ENCODE results near the gene SOX14.

Gene SOX14

GRCh38 chr3:137770835-137771399 lies 6.8 kb downstream of the SOX14 start:
- no peak overlapping the region for H2AFZ ChIP-seq (ENCODE audit: low read length)
- H3F3A ChIP-seq (ENCODE audit: insufficient read depth, low read length), result no peaks in the 10 kb centered on the region
- no peaks in the 10 kb centered on the region for H3K9me2 ChIP-seq (ENCODE audit: low read depth, low read length)
- no peaks in the 10 kb centered on the region for H4K20me1 ChIP-seq (ENCODE audit: insufficient read depth, low read length)
- no peaks in the 10 kb centered on the region for H3K79me2 ChIP-seq (ENCODE audit: insufficient read depth, low read length)
- H3K4me3 ChIP-seq (ENCODE audit: low read depth, low read length, poor library complexity, severe bottlenecking), result no peak overlapping the region
- H3K9ac ChIP-seq (ENCODE audit: low read length), result no peak overlapping the region
- no peak for TF ChIP-seq EZH2 (IDR thresholded peaks at IDR 0.05; ENCODE audit: borderline replicate concordance, low read length)
- no peak for TF ChIP-seq CTCF (IDR thresholded peaks at IDR 0.05; ENCODE audit: low read length)
- H3K4me2 ChIP-seq (ENCODE audit: low read length), result no peak overlapping the region
- H3K27ac ChIP-seq (ENCODE audit: low read depth, low read length, poor library complexity, severe bottlenecking), result no peak overlapping the region
- no peaks in the 10 kb centered on the region for H3K4me1 ChIP-seq (ENCODE audit: insufficient read depth, low read length, severe bottlenecking)
- H3K27me3 ChIP-seq (ENCODE audit: insufficient read depth, low read length), result no peaks in the 10 kb centered on the region
- no peaks in the 10 kb centered on the region for H3K36me3 ChIP-seq (ENCODE audit: insufficient read depth, low read length)
- no peaks in the 10 kb centered on the region for H3K9me3 ChIP-seq (ENCODE audit: low read length)

GRCh38 chr3:137771401-137772213 lies 7.5 kb downstream of the SOX14 start:
- no peaks in the 10 kb centered on the region for H3K27me3 ChIP-seq (ENCODE audit: insufficient read depth, low read length)
- H3K9me2 ChIP-seq (ENCODE audit: low read depth, low read length), result no peaks in the 10 kb centered on the region
- H3K4me3 ChIP-seq (ENCODE audit: low read depth, low read length, poor library complexity, severe bottlenecking), result no peak overlapping the region
- H3K4me1 ChIP-seq (ENCODE audit: insufficient read depth, low read length, severe bottlenecking), result no peaks in the 10 kb centered on the region
- H3K9ac ChIP-seq (ENCODE audit: low read length), result no peak overlapping the region
- H2AFZ ChIP-seq (ENCODE audit: low read length), result no peak overlapping the region
- no peak overlapping the region for H3K27ac ChIP-seq (ENCODE audit: low read depth, low read length, poor library complexity, severe bottlenecking)
- TF ChIP-seq CTCF (IDR thresholded peaks at IDR 0.05; ENCODE audit: low read length) (no peak), EZH2 (IDR thresholded peaks at IDR 0.05; ENCODE audit: borderline replicate concordance, low read length) (no peak)
- H3K4me2 ChIP-seq (ENCODE audit: low read length), result no peak overlapping the region
- H4K20me1 ChIP-seq (ENCODE audit: insufficient read depth, low read length), result no peaks in the 10 kb centered on the region
- no peaks in the 10 kb centered on the region for H3K36me3 ChIP-seq (ENCODE audit: insufficient read depth, low read length)
- H3K9me3 ChIP-seq (ENCODE audit: low read length), result no peaks in the 10 kb centered on the region
- H3F3A ChIP-seq (ENCODE audit: insufficient read depth, low read length), result no peaks in the 10 kb centered on the region
- no peaks in the 10 kb centered on the region for H3K79me2 ChIP-seq (ENCODE audit: insufficient read depth, low read length)

- Histone ChIP-seq H3K27ac (ENCODE audit: low read depth, low read length, poor library complexity, severe bottlenecking) (no peak overlapping the region), H3F3A (ENCODE audit: insufficient read depth, low read length) (no peaks in the 10 kb centered on the region), H3K4me2 (ENCODE audit: low read length) (no peak overlapping the region), H3K9me3 (ENCODE audit: low read length) (no peaks in the 10 kb centered on the region), H3K27me3 (ENCODE audit: insufficient read depth, low read length) (no peaks in the 10 kb centered on the region), H3K79me2 (ENCODE audit: insufficient read depth, low read length) (no peaks in the 10 kb centered on the region), H3K9me2 (ENCODE audit: low read depth, low read length) (no peaks in the 10 kb centered on the region), H3K9ac (ENCODE audit: low read length) (no peak overlapping the region), H3K4me3 (ENCODE audit: low read depth, low read length, poor library complexity, severe bottlenecking) (no peak overlapping the region), H3K4me1 (ENCODE audit: insufficient read depth, low read length, severe bottlenecking) (no peaks in the 10 kb centered on the region), H2AFZ (ENCODE audit: low read length) (no peak overlapping the region), H4K20me1 (ENCODE audit: insufficient read depth, low read length) (no peaks in the 10 kb centered on the region), H3K36me3 (ENCODE audit: insufficient read depth, low read length) (no peaks in the 10 kb centered on the region)
- no peak for TF ChIP-seq CTCF (IDR thresholded peaks at IDR 0.05; ENCODE audit: low read length)
- no peak for TF ChIP-seq EZH2 (IDR thresholded peaks at IDR 0.05; ENCODE audit: borderline replicate concordance, low read length)
Measured at GRCh38 chr3:137772214-137772955, 8.3 kb downstream of the SOX14 start.

Data from OCI-LY1 (cell line).